Choroid plexus epithelial cell (primary cell): Measurements from ENCODE around the gene GCN1.

Experiments
- DNase-seq: peaks from one replicate; pipeline ENCODE4 v3.0.0-alpha.2; 2010; ENCODE audit warnings: low read depth
- H3K4me3 ChIP-seq: 2 replicates; pipeline ENCODE4 v1.5.1; 2011; ENCODE audit warnings: low read depth, mild to moderate bottlenecking, control low read depth, low read length, moderate library complexity
- CTCF ChIP-seq: conservative IDR thresholded peaks from 2 replicates; pipeline ENCODE4 v1.5.1; 2011; ENCODE audit warnings: low read depth, mild to moderate bottlenecking, control low read depth, inconsistent platforms, low read length, moderate library complexity

GCN1 gene

DNA sequence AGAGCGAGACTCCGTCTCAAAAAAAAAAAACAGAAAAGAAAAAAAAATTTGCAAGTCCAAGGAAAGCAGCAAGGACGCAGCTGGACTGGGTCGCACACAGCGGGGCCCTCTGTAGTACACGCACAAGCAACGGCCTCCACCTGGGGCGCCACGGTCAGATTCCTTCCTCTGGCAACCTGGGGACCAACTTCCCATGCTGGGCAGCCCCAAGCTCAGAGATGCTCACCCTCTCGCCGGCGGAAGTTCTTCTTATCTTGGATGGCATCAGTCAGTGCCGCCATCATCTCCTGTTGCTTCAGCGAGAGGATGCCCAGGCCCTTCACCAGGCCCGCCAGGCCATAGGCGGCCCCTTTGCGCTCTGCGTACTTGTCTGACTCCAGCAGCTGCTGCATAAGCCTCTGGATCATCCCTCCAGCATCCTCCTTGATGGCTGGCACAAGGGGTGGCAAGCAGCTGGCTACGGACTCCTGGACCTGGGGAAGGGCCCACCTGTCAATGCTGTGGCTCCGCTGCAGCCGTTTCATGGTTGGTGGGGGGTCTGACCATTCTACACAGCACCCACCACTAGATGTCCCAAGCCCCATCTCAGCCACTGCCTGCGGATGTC, 43.5 kb downstream of the GCN1 start:
- TF ChIP-seq CTCF, result no peak
- DNase-seq, result no peak
- H3K4me3 ChIP-seq, result no peak overlapping the region

GRCh38 chr12:120148011-120148410, 46.5 kb downstream of the GCN1 start:
- no peak for DNase-seq
- no peak for TF ChIP-seq CTCF
- no peak overlapping the region for H3K4me3 ChIP-seq

DNA sequence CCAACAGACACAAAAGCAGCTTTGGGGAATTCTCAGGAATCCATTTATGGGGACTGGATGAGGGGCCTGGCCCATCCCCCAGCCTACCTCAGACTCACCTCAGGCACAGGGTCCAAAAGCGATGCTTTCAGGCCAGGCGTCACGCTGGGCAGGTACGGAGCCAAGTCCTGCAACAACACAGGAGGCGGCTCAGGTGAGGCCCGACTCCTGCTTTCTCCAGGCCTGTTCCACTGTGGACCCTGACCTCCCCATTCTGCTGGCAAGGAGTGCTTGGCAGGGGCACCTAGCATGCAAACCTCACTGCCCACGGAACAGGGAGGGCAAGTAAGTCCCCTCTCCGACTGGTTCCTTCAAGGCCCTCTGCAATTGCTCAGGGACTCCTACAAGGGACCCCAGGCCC, 49.4 kb downstream of the GCN1 start:
- no peak for TF ChIP-seq CTCF
- H3K4me3 ChIP-seq, result no peak overlapping the region
- no peak for DNase-seq

- TF ChIP-seq CTCF, result no peak
- DNase-seq, result no peak
- no peak overlapping the region for H3K4me3 ChIP-seq
Observed at GRCh38 chr12:120144215-120144614, 50.3 kb downstream of the GCN1 start.

DNA sequence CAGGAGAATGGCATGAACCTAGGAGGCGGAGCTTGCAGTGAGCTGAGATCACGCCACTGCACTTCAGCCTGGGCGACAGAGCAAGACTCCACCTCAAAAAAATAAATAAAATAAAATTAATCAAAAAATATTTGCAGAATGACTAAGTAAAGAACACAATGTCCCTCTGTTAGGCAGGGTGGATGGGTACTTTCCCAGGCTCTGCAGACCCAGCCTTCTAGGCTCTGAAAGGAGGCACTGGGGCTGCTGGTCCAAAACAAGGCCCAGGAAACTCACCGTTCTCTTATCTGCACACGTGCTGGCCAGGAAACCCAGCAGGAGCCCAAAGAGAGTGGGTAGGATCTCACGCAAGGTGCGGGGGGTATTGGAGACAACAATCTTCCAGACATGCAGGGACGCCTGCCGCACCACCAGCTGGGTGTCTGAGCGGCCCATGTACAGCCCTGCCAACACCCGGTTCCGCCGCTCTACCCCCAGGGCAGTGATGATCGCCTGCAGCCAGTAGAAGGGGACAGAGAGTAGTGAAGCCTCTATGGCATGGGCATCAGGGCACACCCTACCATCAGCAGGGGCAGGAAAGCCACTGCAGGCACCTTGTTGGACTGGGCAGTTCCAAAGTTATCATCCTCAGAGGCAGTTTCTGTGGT, 52.2 kb downstream of the GCN1 start:
- no peak overlapping the region for H3K4me3 ChIP-seq
- DNase-seq, result peak; percentile 80
- no peak for TF ChIP-seq CTCF

GRCh38 chr12:120141336-120141735, 53.2 kb downstream of the GCN1 start:
- no peak for TF ChIP-seq CTCF
- no peak overlapping the region for H3K4me3 ChIP-seq
- no peak for DNase-seq

- no peak for TF ChIP-seq CTCF
- DNase-seq, result no peak
- H3K4me3 ChIP-seq, result no peak overlapping the region
Observed at GRCh38 chr12:120140603-120141002, 53.9 kb downstream of the GCN1 start.
